ENCODE data around the gene ARRB1. TPM values are rescaled to one million over a fixed set of nuclear protein-coding genes. Genes with fewer than 3 reads are reported as not detected.
A peak's percentile ranks its signal among the peaks of the same experiment; 100 is the strongest.

ARRB1 gene
- total RNA-seq, 1 experiment from 2014 or later, result 219 TPM

DNA sequence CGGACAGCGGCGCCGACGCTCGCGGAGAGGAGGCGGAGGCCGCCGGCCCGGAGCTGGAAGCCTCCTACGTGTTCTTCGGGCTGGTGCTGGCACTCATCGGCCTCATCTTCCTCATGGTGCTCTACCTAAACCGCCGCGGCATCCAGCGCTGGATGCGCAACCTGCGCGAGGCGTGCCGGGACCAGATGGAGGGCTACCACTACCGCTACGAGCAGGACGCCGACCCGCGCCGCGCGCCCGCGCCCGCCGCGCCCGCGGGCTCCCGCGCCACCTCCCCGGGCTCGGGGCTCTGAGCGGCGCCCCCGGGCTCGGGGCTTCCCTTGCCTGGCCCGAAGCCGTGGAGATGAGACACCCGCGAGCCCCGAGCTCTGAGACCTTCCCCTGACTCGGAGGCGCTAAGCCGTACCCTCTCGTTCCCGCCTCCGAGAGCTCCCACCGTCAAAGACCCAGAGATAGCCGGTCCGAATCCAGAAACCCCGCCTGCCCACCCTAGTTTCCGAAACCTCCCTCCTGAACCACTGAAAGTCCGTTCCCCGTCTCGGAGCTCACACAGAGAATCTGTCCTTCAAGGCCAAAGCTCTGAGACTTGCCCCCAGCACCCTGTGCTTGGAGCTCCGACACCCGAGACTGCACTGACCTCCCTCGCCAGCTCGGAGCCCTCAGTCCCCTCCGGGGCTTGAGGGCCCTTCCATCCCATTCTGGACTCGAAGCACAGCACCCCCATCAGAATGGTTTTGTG lies 109.4 kb downstream of the ARRB1 start:
- intact Hi-C loops (cut with micrococcal nuclease; ENCODE audit: unreplicated experiment), result loop anchor here (10.0 kb wide), 1 partner anchor 317 kb away; no protein-coding TSS in a partner anchor
- H3K27ac ChIP-seq (ENCODE audit: low read length), result no peak overlapping the region

More for the DNA sequence above, 109.4 kb downstream of the ARRB1 start:
- peak; percentile 32 for ATAC-seq
- H3K4me3 ChIP-seq (ENCODE audit: low read depth in 2 of 2, low read length in 2 of 2), result peak overlapping the region; percentile 42 to 53
- DNase-seq (ENCODE audit: low read depth, low spot score), result no peak
- no TSS peak for BruUV-seq (replicated peaks)
- in situ Hi-C loops (cut with HindIII; ENCODE audit: low pct_unique_long_range_greater_than_20kb, low sequenced_read_pairs), result loop anchor here (25.0 kb wide), 1 partner anchor 230 kb away; no protein-coding TSS in a partner anchor
- ChIA-PET CTCF (interaction anchor here (0.6 to 5.7 kb wide), 9 partner anchors 9 to 312 kb away, joined by 3 to 66 read pairs (median 3); no protein-coding TSS in a partner anchor), POLR2A (no interaction called here)
- no peaks in the 10 kb centered on the region; the same call in 1 of the 2 replicates for H3K27me3 ChIP-seq (ENCODE audit: control insufficient read depth, insufficient read depth, low read length)
- TF ChIP-seq CTCF (IDR thresholded peaks at IDR 0.05) (no peak; the same call in none of the 2 replicates), TCF7L2 (IDR thresholded peaks at IDR 0.05; ENCODE audit: low read depth, low read length) (no peak), POLR2AphosphoS5 (IDR thresholded peaks at IDR 0.05; ENCODE audit: low read depth, low read length) (no peak), SIN3A (IDR thresholded peaks at IDR 0.05; ENCODE audit: borderline replicate concordance, insufficient read depth, low read depth, low read length) (no peak)
- TF ChIP-seq, protein P1, sequence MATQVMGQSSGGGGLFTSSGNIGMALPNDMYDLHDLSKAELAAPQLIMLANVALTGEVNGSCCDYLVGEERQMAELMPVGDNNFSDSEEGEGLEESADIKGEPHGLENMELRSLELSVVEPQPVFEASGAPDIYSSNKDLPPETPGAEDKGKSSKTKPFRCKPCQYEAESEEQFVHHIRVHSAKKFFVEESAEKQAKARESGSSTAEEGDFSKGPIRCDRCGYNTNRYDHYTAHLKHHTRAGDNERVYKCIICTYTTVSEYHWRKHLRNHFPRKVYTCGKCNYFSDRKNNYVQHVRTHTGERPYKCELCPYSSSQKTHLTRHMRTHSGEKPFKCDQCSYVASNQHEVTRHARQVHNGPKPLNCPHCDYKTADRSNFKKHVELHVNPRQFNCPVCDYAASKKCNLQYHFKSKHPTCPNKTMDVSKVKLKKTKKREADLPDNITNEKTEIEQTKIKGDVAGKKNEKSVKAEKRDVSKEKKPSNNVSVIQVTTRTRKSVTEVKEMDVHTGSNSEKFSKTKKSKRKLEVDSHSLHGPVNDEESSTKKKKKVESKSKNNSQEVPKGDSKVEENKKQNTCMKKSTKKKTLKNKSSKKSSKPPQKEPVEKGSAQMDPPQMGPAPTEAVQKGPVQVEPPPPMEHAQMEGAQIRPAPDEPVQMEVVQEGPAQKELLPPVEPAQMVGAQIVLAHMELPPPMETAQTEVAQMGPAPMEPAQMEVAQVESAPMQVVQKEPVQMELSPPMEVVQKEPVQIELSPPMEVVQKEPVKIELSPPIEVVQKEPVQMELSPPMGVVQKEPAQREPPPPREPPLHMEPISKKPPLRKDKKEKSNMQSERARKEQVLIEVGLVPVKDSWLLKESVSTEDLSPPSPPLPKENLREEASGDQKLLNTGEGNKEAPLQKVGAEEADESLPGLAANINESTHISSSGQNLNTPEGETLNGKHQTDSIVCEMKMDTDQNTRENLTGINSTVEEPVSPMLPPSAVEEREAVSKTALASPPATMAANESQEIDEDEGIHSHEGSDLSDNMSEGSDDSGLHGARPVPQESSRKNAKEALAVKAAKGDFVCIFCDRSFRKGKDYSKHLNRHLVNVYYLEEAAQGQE (IDR thresholded peaks at IDR 0.05; ENCODE audit: insufficient read depth in 1 of 2, low read depth in 2 of 2, low read length in 1 of 2), result no peak
- no peaks in the 10 kb centered on the region for H3K9me3 ChIP-seq (ENCODE audit: control insufficient read depth, insufficient read depth, low read depth, low read length)
- H3K4me1 ChIP-seq (ENCODE audit: control insufficient read depth, insufficient read depth, low read length), result no peaks in the 10 kb centered on the region
- H3K36me3 ChIP-seq (ENCODE audit: control insufficient read depth, insufficient read depth, low read length), result no peaks in the 10 kb centered on the region
